HCT116 (cell line): ENCODE measurements around the gene TMUB1. TPM values are rescaled to one million over a fixed set of nuclear protein-coding genes. Genes with fewer than 3 reads are reported as not detected.

ENCODE experiments used
- ATAC-seq: fragments of 200-7000 bp; cut with Tn5 transposase; 2 replicates; pipeline ENCODE4 v1.9.1; 2020; ENCODE audit warnings: mild to moderate bottlenecking, moderate library complexity
- BruUV-seq: library from RNA; stranded (reverse); fragments of 400-500 nt; replicated peaks from 2 replicates; lab custom pipeline; 2021; lab: Mats Ljungman, UMichigan
- CTCF ChIA-PET: fragments of 300-600 bp; sonication (Branson Sonifier 250); formaldehyde crosslinking; loops from one replicate; lab custom pipeline; 2021; ENCODE audit warnings: antibody characterized with exemption; lab: Charles Lee
- POLR2A ChIA-PET: fragments of 300-600, 350-600 bp; sonication (Branson Sonifier 250); formaldehyde crosslinking; loops from one replicate; lab custom pipeline; 2021; ENCODE audit warnings: antibody characterized with exemption; lab: Charles Lee
- RAD21 ChIA-PET, 2 experiments: fragments of 300-600 bp; sonication (Branson Sonifier 250); formaldehyde crosslinking; loops; one replicate each; lab custom pipeline; 2023; ENCODE audit warnings: low total read pairs in 2 of 2; ENCODE audit not compliant: uncharacterized antibody in 2 of 2, unreplicated experiment in 2 of 2, low non-redundant PET in 1 of 2; lab: Charles Lee
- DNase-seq: peaks from one replicate; pipeline ENCODE4 v3.0.0-alpha.2; 2010; ENCODE audit warnings: low read depth, low spot score
- H2AFZ ChIP-seq: fragments of 200-600 bp; shearing (Covaris generic), sonication (generic); 2 replicates; pipeline ENCODE4 v1.6.1; 2017; ENCODE audit warnings: low read depth, mixed run types, mixed read lengths, antibody characterized with exemption, low read length; ENCODE audit not compliant: poor library complexity, severe bottlenecking
- H3K27ac ChIP-seq: 2 replicates; pipeline ENCODE4 v1.5.1; 2012; ENCODE audit warnings: low read depth, low read length
- H3K27me3 ChIP-seq: fragments of 200-600 bp; sonication (generic); 2 replicates; pipeline ENCODE4 v1.6.1; 2016; ENCODE audit warnings: mixed run types, low read length, mixed read lengths; ENCODE audit not compliant: insufficient read depth
- H3K36me3 ChIP-seq, 2 experiments: fragments of 200-500 bp in 1 of 2; fragments of 200-600 bp in 1 of 2; sonication (Bioruptor generic) in 1 of 2; sonication (generic) in 1 of 2; 2 replicates each; pipeline versions ENCODE4 v1.5.1 to v1.6.1; 2014 to 2016; ENCODE audit warnings: low read length in 2 of 2, inconsistent platforms in 1 of 2, mixed read lengths in 1 of 2, mixed run types in 1 of 2; ENCODE audit not compliant: insufficient read depth in 2 of 2, control insufficient read depth in 1 of 2
- H3K4me1 ChIP-seq, 2 experiments: fragments of 200-600 bp in 1 of 2; sonication (generic) in 1 of 2; 2 replicates each; pipeline versions ENCODE4 v1.5.1 to v1.6.1; 2012 to 2017; ENCODE audit warnings: low read length in 2 of 2, inconsistent platforms in 1 of 2, mild to moderate bottlenecking in 1 of 2, mixed read lengths in 1 of 2, mixed run types in 1 of 2, moderate library complexity in 1 of 2; ENCODE audit not compliant: insufficient read depth in 2 of 2, control insufficient read depth in 1 of 2
- H3K4me2 ChIP-seq: fragments of 200-600 bp; sonication (generic); 2 replicates; pipeline ENCODE4 v1.6.1; 2017; ENCODE audit warnings: mixed run types, low read length, mixed read lengths
- H3K4me3 ChIP-seq, 2 experiments: fragments of 200-600 bp in 1 of 2; sonication (generic) in 1 of 2; replicated peaks in 1 of 2; 2 replicates each; pipeline ENCODE4 v1.5.1; 2011 to 2016; ENCODE audit warnings: low read length in 2 of 2, control low read depth in 1 of 2, low read depth in 1 of 2, mild to moderate bottlenecking in 1 of 2, mixed read lengths in 1 of 2, mixed run types in 1 of 2
- H3K79me2 ChIP-seq: fragments of 200-600 bp; sonication (generic); 2 replicates; pipeline ENCODE4 v1.6.1; 2017; ENCODE audit warnings: mild to moderate bottlenecking, mixed run types, low read length, moderate library complexity, mixed read lengths; ENCODE audit not compliant: insufficient read depth
- H3K9ac ChIP-seq: fragments of 200-600 bp; sonication (generic); 2 replicates; pipeline ENCODE4 v1.6.1; 2016; ENCODE audit warnings: low read length, mixed read lengths
- H3K9me2 ChIP-seq: fragments of 200-600 bp; sonication (generic), shearing (Covaris generic); 2 replicates; pipeline ENCODE4 v1.6.1; 2017; ENCODE audit warnings: mixed run types, mild to moderate bottlenecking, moderate library complexity; ENCODE audit not compliant: insufficient read depth
- H3K9me3 ChIP-seq, 2 experiments: fragments of 200-500 bp in 1 of 2; fragments of 200-600 bp in 1 of 2; sonication (Bioruptor generic) in 1 of 2; sonication (generic) in 1 of 2; 2 replicates each; pipeline ENCODE4 v1.6.1; 2014 to 2017; ENCODE audit warnings: low read length in 2 of 2, mixed read lengths in 2 of 2, inconsistent platforms in 1 of 2, low read depth in 1 of 2, mild to moderate bottlenecking in 1 of 2, mixed run types in 1 of 2, moderate library complexity in 1 of 2; ENCODE audit not compliant: control insufficient read depth in 1 of 2, insufficient read depth in 1 of 2
- H4K20me1 ChIP-seq: fragments of 200-600 bp; sonication (generic), shearing (Covaris generic); 2 replicates; pipeline ENCODE4 v1.6.1; 2017; ENCODE audit warnings: mixed run types, mild to moderate bottlenecking, moderate library complexity; ENCODE audit not compliant: insufficient read depth
- EGR1 ChIP-seq: IDR thresholded peaks from 2 replicates; pipeline ENCODE4 v1.6.1; 2012; ENCODE audit warnings: low read depth
- SRF ChIP-seq: IDR thresholded peaks from 2 replicates; pipeline ENCODE4 v1.6.1; 2012; ENCODE audit warnings: low read depth
- ZFX ChIP-seq: fragments of 450-650 bp; IDR thresholded peaks from 2 replicates; pipeline ENCODE4 v1.6.1; 2017
- intact Hi-C: fragments of 100-400 bp; cut with micrococcal nuclease; formaldehyde crosslinking; loops from 2 replicates; pipeline ENCODE4 v1.10.0; 2022
- total RNA-seq: library from RNA; stranded (reverse); gene quantifications from one replicate; pipeline ENCODE4 v1.2.1, GENCODE V29; 2021; ENCODE audit not compliant: unreplicated experiment

The TMUB1 gene
- total RNA-seq, 1 experiment from 2014 or later: 75.8 TPM

GRCh38 chr7:151080067-151080521, 3.2 kb downstream of the TMUB1 start:
- peaks cover 45% of the 10 kb centered on the region for H3K79me2 ChIP-seq
- TSS peak; percentile 63 for BruUV-seq
- TF ChIP-seq ZFX (0 out of 2 replicates have a peak, but pooled peaks have one; percentile 79), SRF (no peak)
- CTCF ChIA-PET: interaction anchor here (0.7 to 1.4 kb wide), 4 partner anchors 19 to 62 kb away, joined by 3 read pairs; no protein-coding TSS in a partner anchor
- no peaks in the 10 kb centered on the region for H3K9me3 ChIP-seq
- H3K4me3 ChIP-seq: peak overlapping the region; percentile 90 to 94
- peak overlapping the region; percentile 94 for H3K27ac ChIP-seq
- POLR2A ChIA-PET: interaction anchor here (1.0 to 1.4 kb wide), 3 partner anchors 10 to 19 kb away, joined by 3 to 13 read pairs (median 9); no protein-coding TSS in a partner anchor
- peaks cover 6 to 11% of the 10 kb centered on the region in 2 experiments; a peak in 3 of 4 replicates for H3K36me3 ChIP-seq
- peak overlapping the region; percentile 94 for H3K4me2 ChIP-seq
- H3K9ac ChIP-seq: peak overlapping the region; percentile 100
- no peaks in the 10 kb centered on the region for H3K27me3 ChIP-seq
- no peak overlapping the region for H2AFZ ChIP-seq
- H3K4me1 ChIP-seq: peaks cover 28 to 63% of the 10 kb centered on the region in 2 experiments
- RAD21 ChIA-PET: no interaction called here
- no peaks in the 10 kb centered on the region for H4K20me1 ChIP-seq
- DNase-seq (no peak), ATAC-seq (peak; percentile 2)
- H3K9me2 ChIP-seq: no peaks in the 10 kb centered on the region
- intact Hi-C loops: no loop called here

GRCh38 chr7:151079199-151079910, 3.9 kb downstream of the TMUB1 start:
- Histone ChIP-seq H4K20me1 (no peaks in the 10 kb centered on the region), H3K9ac (peak overlapping the region; percentile 100), H3K79me2 (peaks cover 45% of the 10 kb centered on the region), H3K4me2 (peak overlapping the region; percentile 94), H3K27ac (peak overlapping the region; percentile 94), H3K36me3 (peaks cover 9 to 13% of the 10 kb centered on the region in 2 experiments; a peak in 3 of 4 replicates), H3K9me2 (no peaks in the 10 kb centered on the region), H3K4me1 (peaks cover 28 to 59% of the 10 kb centered on the region in 2 experiments), H3K4me3 (peak overlapping the region; percentile 90 to 94), H3K9me3 (no peaks in the 10 kb centered on the region)
- POLR2A ChIA-PET: no interaction called here
- no peak for DNase-seq
- CTCF ChIA-PET: no interaction called here
- intact Hi-C loops: no loop called here
- RAD21 ChIA-PET: interaction anchor here in 1 of 2 experiments (0.6 kb wide), 1 partner anchor 17 kb away, joined by 4 read pairs; no protein-coding TSS in a partner anchor
- BruUV-seq: no TSS peak
- TF ChIP-seq EGR1: no peak
- TF ChIP-seq, all 23 proteins: peak for 0
- Histone ChIP-seq H3K27me3 (no peaks in the 10 kb centered on the region), H2AFZ (no peak overlapping the region)
- no peak for ATAC-seq
